OCI-LY3 (cell line): ENCODE measurements around the gene ROCK1.

Source experiments
- H2AFZ ChIP-seq: fragments of 200-600, 300-600 bp; shearing (Covaris generic); 2 replicates; pipeline ENCODE4 v1.6.0; 2014; ENCODE audit warnings: antibody characterized with exemption, low read depth, low read length
- H3K27ac ChIP-seq: fragments of 200-600, 300-600 bp; sonication (generic); 2 replicates; pipeline ENCODE4 v1.5.1; 2014; ENCODE audit warnings: mild to moderate bottlenecking, low read length, moderate library complexity, mixed read lengths
- H3K27me3 ChIP-seq: fragments of 200-600, 300-600 bp; sonication (generic); 2 replicates; pipeline ENCODE4 v1.6.1; 2014; ENCODE audit warnings: low read depth, low read length, mixed read lengths
- H3K36me3 ChIP-seq: fragments of 200-600, 300-600 bp; sonication (generic); replicated peaks from 2 replicates; pipeline ENCODE3; 2014; ENCODE audit warnings: low read depth, low read length, mixed read lengths
- H3K4me1 ChIP-seq: fragments of 300-600, 200-600 bp; sonication (generic); 2 replicates; pipeline ENCODE4 v1.6.1; 2014; ENCODE audit warnings: low read length, mixed read lengths
- H3K4me2 ChIP-seq: fragments of 200-600, 300-600 bp; sonication (generic); 2 replicates; pipeline ENCODE4 v1.6.1; 2014; ENCODE audit warnings: low read length, mixed read lengths
- H3K4me3 ChIP-seq: fragments of 300-600, 200-600 bp; sonication (generic); 2 replicates; pipeline ENCODE4 v1.5.1; 2014; ENCODE audit warnings: antibody characterized with exemption, mild to moderate bottlenecking, low read length, moderate library complexity
- H3K79me2 ChIP-seq: fragments of 300-600, 200-600 bp; shearing (Covaris generic); 2 replicates; pipeline ENCODE4 v1.6.1; 2014; ENCODE audit warnings: mild to moderate bottlenecking, low read length, mixed read lengths
- H3K9ac ChIP-seq: fragments of 300-600, 200-600 bp; shearing (Covaris generic); 2 replicates; pipeline ENCODE4 v1.6.0; 2014; ENCODE audit warnings: mild to moderate bottlenecking, low read length, moderate library complexity
- H3K9me3 ChIP-seq: fragments of 200-600, 300-600 bp; shearing (Covaris generic); 2 replicates; pipeline ENCODE4 v1.6.1; 2014; ENCODE audit warnings: low read length, mixed read lengths; ENCODE audit not compliant: insufficient read depth
- H4K20me1 ChIP-seq: fragments of 200-600, 300-600 bp; sonication (generic); 2 replicates; pipeline ENCODE4 v1.6.1; 2016; ENCODE audit warnings: low read length, mixed read lengths; ENCODE audit not compliant: insufficient read depth
- EZH2phosphoT487 ChIP-seq: fragments of 200-600 bp; shearing (Covaris generic); IDR thresholded peaks from 2 replicates; pipeline ENCODE4 v1.6.1; 2018; ENCODE audit warnings: antibody characterized with exemption, mixed run types, low read depth
- TF ChIP-seq, protein P1 (sequence below): fragments of 200-600, 300-600 bp; sonication (generic); IDR thresholded peaks from 2 replicates; pipeline ENCODE4 v1.5.1; 2014; ENCODE audit warnings: antibody characterized with exemption, low read length, low read depth

ROCK1 gene

GRCh38 chr18:21093133-21093532 lies 18.5 kb downstream of the ROCK1 start:
- Histone ChIP-seq H3K27me3 (no peaks in the 10 kb centered on the region), H3K4me3 (no peak overlapping the region), H3K79me2 (peaks cover 100% of the 10 kb centered on the region), H3K36me3 (peaks cover 4% of the 10 kb centered on the region), H3K4me1 (no peaks in the 10 kb centered on the region), H3K4me2 (no peak overlapping the region), H3K9ac (no peak overlapping the region), H4K20me1 (peaks cover 82% of the 10 kb centered on the region), H3K9me3 (no peaks in the 10 kb centered on the region), H3K27ac (no peak overlapping the region), H2AFZ (no peak overlapping the region)
- TF ChIP-seq, protein P1, sequence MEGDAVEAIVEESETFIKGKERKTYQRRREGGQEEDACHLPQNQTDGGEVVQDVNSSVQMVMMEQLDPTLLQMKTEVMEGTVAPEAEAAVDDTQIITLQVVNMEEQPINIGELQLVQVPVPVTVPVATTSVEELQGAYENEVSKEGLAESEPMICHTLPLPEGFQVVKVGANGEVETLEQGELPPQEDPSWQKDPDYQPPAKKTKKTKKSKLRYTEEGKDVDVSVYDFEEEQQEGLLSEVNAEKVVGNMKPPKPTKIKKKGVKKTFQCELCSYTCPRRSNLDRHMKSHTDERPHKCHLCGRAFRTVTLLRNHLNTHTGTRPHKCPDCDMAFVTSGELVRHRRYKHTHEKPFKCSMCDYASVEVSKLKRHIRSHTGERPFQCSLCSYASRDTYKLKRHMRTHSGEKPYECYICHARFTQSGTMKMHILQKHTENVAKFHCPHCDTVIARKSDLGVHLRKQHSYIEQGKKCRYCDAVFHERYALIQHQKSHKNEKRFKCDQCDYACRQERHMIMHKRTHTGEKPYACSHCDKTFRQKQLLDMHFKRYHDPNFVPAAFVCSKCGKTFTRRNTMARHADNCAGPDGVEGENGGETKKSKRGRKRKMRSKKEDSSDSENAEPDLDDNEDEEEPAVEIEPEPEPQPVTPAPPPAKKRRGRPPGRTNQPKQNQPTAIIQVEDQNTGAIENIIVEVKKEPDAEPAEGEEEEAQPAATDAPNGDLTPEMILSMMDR, result no peak
- TF ChIP-seq EZH2phosphoT487, result no peak

GRCh38 chr18:21090680-21091079 lies 20.9 kb downstream of the ROCK1 start:
- no peak overlapping the region for H3K4me2 ChIP-seq
- TF ChIP-seq, protein P1, result no peak
- TF ChIP-seq EZH2phosphoT487, result no peak
- peaks cover 100% of the 10 kb centered on the region for H3K79me2 ChIP-seq
- peaks cover 4% of the 10 kb centered on the region for H3K36me3 ChIP-seq
- no peak overlapping the region for H2AFZ ChIP-seq
- no peaks in the 10 kb centered on the region for H3K9me3 ChIP-seq
- peaks cover 84% of the 10 kb centered on the region for H4K20me1 ChIP-seq
- no peak overlapping the region for H3K27ac ChIP-seq
- H3K4me3 ChIP-seq, result no peak overlapping the region
- H3K4me1 ChIP-seq, result no peaks in the 10 kb centered on the region
- H3K27me3 ChIP-seq, result no peaks in the 10 kb centered on the region
- no peak overlapping the region for H3K9ac ChIP-seq

- H3K9me3 ChIP-seq, result peaks cover 8% of the 10 kb centered on the region; the same call in 1 of the 2 replicates
- peaks cover 100% of the 10 kb centered on the region for H3K79me2 ChIP-seq
- H4K20me1 ChIP-seq, result peaks cover 91% of the 10 kb centered on the region
- no peaks in the 10 kb centered on the region for H3K27me3 ChIP-seq
- no peak overlapping the region for H3K27ac ChIP-seq
- H3K9ac ChIP-seq, result no peak overlapping the region
- H2AFZ ChIP-seq, result no peak overlapping the region
- H3K36me3 ChIP-seq, result peaks cover 21% of the 10 kb centered on the region
- no peak overlapping the region for H3K4me2 ChIP-seq
- no peak overlapping the region for H3K4me3 ChIP-seq
- peaks cover 6% of the 10 kb centered on the region; the same call in 1 of the 2 replicates for H3K4me1 ChIP-seq
- TF ChIP-seq EZH2phosphoT487, result no peak
- TF ChIP-seq, protein P1, result no peak
Measured at GRCh38 chr18:21085579-21086166, 25.9 kb downstream of the ROCK1 start.

DNA sequence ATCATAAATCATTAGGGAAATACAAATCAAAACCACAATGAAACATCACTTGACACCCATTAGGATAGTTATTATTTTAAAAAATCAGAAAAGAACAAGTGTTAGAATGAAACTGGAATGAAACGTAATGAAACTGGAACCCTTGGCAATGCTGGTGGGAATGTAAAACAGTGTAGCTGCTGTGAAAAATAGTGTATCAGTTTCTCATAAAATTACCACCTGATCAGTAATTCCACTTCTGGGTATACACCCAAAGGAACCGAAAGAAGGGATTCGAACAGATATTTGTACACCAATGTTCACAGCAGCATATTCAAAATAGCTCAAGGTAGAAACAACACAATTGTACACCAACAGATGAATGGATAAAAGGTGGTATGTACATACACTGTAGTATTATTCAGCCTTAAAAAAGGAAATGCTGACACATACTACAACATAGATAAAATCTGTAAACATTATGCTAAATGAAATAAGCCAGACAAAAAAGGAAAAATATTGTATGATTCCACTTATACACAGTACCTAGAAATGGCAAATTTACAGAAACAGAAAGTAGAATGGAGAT lies 27.0 kb downstream of the ROCK1 start:
- Histone ChIP-seq H3K27ac (no peak overlapping the region), H3K79me2 (peaks cover 100% of the 10 kb centered on the region), H2AFZ (no peak overlapping the region), H3K9ac (no peak overlapping the region), H3K4me3 (no peak overlapping the region), H3K27me3 (no peaks in the 10 kb centered on the region), H3K4me2 (no peak overlapping the region), H3K36me3 (peaks cover 22% of the 10 kb centered on the region), H4K20me1 (peaks cover 91% of the 10 kb centered on the region), H3K4me1 (peaks cover 6% of the 10 kb centered on the region; the same call in 1 of the 2 replicates), H3K9me3 (peaks cover 11% of the 10 kb centered on the region; the same call in 1 of the 2 replicates)
- TF ChIP-seq, protein P1, result no peak
- no peak for TF ChIP-seq EZH2phosphoT487
